ENCODE data around the gene ATP2A2. TPM values are rescaled to one million over a fixed set of nuclear protein-coding genes. Genes with fewer than 3 reads are reported as not detected.

Gene ATP2A2
- total and polyA plus RNA-seq, 11 donors: 494 to 2,963 (median 1,674) TPM

- H3K27me3 ChIP-seq: no peaks in the 10 kb centered on the region
- H3K4me1 ChIP-seq: peaks cover 4 to 55% (median 26%) of the 10 kb centered on the region in 12 donors
- WGBS, 4 donors: 63 to 74% (median 65%) methylated on average over 5 of the region's 5 CpGs
- ATAC-seq (no peak), DNase-seq (no peak)
- H3K9me3 ChIP-seq: no peaks in the 10 kb centered on the region
- TF ChIP-seq CTCF (IDR thresholded peaks at IDR 0.05): no peak
- no peak for TF ChIP-seq POLR2A (IDR thresholded peaks at IDR 0.05)
- peak overlapping the region in 11 of 12 donors; percentile 50 to 83 (median 71) for H3K27ac ChIP-seq
- no peaks in the 10 kb centered on the region for H3K36me3 ChIP-seq
- intact Hi-C loops (cut with DNase I): no loop called here
- H3K4me3 ChIP-seq: peak overlapping the region in 5 of 12 donors; percentile 8 to 26 (median 13)
Measured at GRCh38 chr12:110266381-110266960, 14.6 kb upstream of the ATP2A2 start.

- H3K9me3 ChIP-seq: no peaks in the 10 kb centered on the region
- intact Hi-C loops (cut with DNase I): no loop called here
- H3K27me3 ChIP-seq: no peaks in the 10 kb centered on the region
- peaks cover 4 to 55% (median 26%) of the 10 kb centered on the region in 12 donors for H3K4me1 ChIP-seq
- peak overlapping the region in 7 of 12 donors; percentile 8 to 26 (median 21) for H3K4me3 ChIP-seq
- 7 to 14% (median 9%) methylated on average over 9 of the region's 9 CpGs for WGBS, 4 donors
- H3K27ac ChIP-seq: peak overlapping the region in 11 of 12 donors; percentile 50 to 83 (median 71)
- no peaks in the 10 kb centered on the region for H3K36me3 ChIP-seq
- peak in 1 of 12 donors; percentile 6 for TF ChIP-seq CTCF (IDR thresholded peaks at IDR 0.05)
- peak in 1 of 2 donors; percentile 14 for TF ChIP-seq POLR2A (IDR thresholded peaks at IDR 0.05)
- ATAC-seq: peak; percentile 15 to 75 (median 66)
- DNase-seq: peak in 4 of 5 donors; percentile 73 to 86 (median 77)
Measured at GRCh38 chr12:110266980-110267620, 13.9 kb upstream of the ATP2A2 start.

- TF ChIP-seq POLR2A (IDR thresholded peaks at IDR 0.05) (no peak), CTCF (IDR thresholded peaks at IDR 0.05) (no peak)
- no peak overlapping the region for H3K4me3 ChIP-seq
- no peak for DNase-seq
- no peaks in the 10 kb centered on the region for H3K9me3 ChIP-seq
- H3K27ac ChIP-seq: peak overlapping the region in 11 of 12 donors; percentile 10 to 80 (median 47)
- no peaks in the 10 kb centered on the region for H3K36me3 ChIP-seq
- 34 to 50% (median 43%) methylated on average over 8 of the region's 8 CpGs for WGBS, 4 donors
- intact Hi-C loops (cut with DNase I): loop anchor here in 1 of 10 donors (10.0 kb wide), 1 partner anchor 45 kb away; no protein-coding TSS in a partner anchor
- peaks cover 4 to 47% (median 26%) of the 10 kb centered on the region in 12 donors for H3K4me1 ChIP-seq
- peak in 3 of 4 donors; percentile 23 to 48 (median 33) for ATAC-seq
- H3K27me3 ChIP-seq: no peaks in the 10 kb centered on the region
Measured at GRCh38 chr12:110269622-110270124, 11.4 kb upstream of the ATP2A2 start.

Measured in heart left ventricle (tissue), 16 donors.